Stimulated activated CD8-positive, alpha-beta memory T cell treated with anti-CD3 and anti-CD28 coated beads, Interleukin-2, amount 100 ng/mL, for 48 hours (primary cell): ENCODE data around the gene WWTR1.

Source experiments
- DNase-seq, 2 donors: peaks; one replicate each; pipeline ENCODE4 v3.0.0-alpha.2; 2020; ENCODE audit warnings: low read depth in 2 of 2

The WWTR1 gene

DNA sequence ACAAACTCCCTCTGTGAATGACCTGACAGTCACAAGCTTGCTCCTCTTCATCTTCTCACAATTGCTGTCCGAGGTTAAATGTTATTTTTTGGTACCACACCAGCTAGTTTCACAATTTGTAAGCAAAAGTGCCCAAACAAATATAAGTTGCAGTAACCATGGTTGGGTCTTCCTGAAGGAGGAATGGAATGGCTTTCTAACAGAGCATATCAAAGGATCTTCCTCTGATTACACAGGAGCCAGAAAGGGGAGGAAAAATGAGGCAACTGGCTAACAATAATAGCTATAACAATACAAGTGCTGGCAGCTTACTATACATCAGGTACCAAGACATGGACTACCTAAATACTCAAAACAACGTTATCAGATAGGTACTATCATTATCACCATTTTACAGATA is 90.4 kb downstream of the WWTR1 start:
- no peak for DNase-seq

DNA sequence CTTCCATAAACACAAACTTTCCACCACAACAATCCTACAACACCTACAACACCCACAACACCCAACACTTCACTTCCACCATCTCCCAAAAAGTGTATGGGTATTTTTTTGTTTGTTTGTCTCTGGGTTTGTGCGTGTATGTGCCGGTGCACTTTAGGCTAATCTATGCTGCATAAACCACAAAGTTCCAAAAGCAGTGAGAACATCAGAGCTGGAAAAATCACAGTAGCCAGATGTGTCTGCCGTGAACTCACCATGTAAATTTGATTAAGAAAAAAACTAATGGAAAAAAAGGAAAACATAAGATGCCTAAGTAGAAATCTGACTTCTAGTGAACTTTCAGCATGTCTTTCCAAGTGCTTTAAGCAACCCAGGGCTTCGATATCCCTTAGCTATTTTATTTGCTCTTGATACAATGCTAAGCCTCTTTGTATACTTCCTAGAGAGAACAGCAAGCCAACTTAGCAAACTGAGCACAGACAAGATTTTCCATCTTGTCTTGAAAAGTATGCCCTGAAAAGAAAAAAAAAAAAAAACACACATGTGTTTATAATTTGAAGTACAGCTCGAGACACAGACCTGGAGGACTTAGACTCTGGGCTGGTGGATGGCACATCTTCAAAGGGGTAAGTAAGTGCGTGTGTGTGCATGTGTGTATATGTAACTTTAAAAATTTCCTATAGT is 91.4 kb downstream of the WWTR1 start:
- no peak for DNase-seq

DNA sequence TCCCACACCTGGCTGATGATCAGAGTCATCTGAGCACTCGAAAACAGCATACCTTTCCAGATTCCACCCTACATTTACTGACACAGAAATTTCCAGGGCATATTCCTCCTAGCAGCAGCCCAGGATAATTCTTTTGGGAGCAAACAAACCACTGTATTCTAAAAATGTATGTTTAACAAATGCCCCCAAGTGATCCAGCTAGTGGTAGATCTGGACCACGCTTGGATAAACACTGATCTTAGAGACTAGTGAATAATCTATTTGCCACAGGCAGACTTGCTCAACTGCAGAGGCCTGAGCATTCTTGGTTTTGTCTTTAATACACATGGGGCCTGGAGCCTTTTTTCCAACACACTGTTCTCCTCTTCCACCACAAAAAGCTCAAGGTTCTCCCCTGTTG is 93.7 kb downstream of the WWTR1 start:
- DNase-seq = no peak

DNA sequence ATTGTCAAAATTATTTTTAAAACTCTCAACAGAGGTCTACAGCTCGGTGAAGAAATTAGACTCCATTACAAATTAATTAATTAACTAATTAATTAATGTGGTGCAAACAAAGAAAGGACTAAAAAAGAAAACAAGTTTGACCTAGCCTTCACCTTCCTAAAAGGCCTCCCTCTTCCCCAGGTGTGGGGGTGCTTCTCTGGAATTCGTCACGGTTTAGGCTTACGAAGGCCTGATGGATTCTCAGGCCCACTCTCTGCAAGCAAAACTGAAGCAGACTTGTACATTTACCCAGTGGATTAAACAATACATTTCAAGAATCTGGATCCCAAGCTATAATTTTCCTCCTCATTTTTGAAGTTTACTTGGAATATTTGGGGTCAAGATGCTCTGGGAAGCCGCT is 94.7 kb downstream of the WWTR1 start:
- DNase-seq = no peak

GRCh38 chr3:149560617-149561016 is 97.2 kb downstream of the WWTR1 start:
- DNase-seq = no peak

GRCh38 chr3:149560001-149560400 is 97.8 kb downstream of the WWTR1 start:
- no peak for DNase-seq

DNA sequence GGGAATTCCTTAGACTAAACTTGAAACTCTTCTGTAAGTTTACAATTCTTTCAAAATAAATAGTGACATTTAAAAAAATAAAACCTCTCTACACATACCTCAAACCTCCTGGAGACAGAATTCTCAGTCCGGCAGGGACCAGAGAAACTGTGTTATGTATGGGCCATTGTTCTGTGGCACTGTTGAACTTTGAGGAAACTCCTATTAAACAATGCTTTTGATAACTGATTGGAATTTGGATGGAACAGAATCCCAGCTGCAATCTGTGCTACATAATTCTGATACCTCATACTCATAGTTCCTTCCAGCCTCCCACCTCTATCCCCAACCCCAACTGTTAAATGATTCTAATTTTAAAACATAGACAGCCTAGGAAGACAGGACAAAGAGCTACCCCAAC is 98.3 kb downstream of the WWTR1 start:
- DNase-seq = no peak

DNA sequence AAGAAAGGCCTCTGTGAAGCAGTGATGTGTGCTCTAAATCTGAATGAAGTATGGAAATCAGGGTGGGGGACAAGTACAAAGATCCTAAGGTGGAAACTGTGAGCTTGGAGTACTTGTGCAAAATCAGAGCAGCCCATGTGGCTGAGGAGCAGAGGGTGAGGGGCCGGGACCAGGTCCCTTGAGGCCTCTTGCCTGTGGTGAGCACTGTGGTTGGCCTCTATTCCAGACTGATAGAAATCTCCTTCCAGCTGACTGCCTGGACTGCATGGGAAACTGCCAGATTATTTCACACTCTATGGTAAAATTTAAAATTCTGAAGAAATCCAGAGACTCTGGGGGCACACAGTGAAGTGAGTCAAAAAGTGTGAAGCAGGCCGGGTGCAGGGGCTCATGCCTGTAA is 101.9 kb downstream of the WWTR1 start:
- DNase-seq = no peak

GRCh38 chr3:149554826-149555225 is 103.0 kb downstream of the WWTR1 start:
- no peak for DNase-seq

DNA sequence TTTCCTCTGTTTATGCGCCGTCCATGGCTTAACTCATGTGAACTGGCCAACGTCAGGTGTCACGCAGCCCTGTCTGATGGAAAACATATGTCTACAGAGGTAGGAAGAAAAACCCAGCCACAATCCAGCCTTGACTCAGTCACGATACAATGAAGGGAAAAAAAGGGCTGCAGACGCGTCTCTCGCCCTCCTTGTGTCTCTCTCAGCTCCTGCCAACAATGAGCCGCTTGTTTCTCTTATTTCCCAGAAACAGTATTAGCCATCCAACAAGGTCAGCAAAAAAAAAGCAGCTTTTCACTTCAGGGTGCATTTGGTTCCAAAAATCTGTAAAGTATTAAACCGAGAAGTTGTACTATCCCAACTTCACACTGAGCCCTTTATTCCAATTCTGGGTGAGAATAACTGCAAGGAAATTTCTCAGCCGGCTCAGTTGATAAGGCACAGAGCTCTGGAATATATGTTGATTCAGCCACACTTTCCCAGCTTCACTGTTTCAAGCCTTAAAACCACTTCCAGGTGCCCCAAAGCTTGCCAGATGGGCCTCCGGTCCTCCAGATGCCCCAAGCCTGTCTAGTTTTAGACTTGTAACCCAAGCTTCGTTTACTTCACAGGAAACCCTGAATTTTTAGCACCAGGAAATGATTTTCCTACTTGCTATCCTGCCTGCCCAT is 103.9 kb downstream of the WWTR1 start:
- no peak for DNase-seq

DNA sequence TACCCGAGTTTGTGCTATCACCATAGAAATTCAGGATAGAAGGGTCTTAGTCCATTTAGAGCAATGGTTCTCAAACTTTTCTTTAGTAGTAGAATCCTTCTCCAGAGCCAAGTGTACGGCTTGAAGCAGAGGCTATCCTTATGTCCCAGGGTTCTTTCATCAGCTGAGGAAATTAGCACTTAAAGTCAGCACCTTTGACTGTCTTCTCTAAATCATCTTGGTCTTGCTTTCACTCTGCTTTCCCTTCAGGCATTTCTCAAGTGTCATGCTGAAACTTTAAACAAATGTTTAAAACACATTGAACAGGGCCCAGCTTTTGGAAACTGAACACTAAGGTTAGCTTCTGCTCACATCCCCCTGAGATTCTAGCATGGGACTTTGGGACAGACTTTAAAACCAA is 105.1 kb downstream of the WWTR1 start:
- no peak for DNase-seq

DNA sequence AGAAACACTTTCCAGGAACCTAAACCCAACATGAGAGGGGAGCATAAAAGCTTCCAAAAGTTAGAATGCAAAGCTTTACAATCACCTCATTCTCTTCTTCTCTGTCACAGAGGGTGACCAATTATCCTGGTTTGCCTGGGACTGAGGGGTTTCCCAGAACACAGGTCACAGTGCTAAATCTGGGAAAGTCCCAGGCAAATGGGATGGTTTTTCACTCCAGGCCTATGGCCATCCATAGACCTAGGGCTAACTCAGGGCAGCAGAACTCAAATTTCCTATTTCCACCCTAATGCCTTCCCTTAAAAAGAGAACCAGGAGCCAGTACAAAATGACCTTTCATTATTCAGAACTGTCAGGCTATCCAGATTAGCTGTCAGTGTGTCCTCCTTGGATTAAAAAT is 106.3 kb downstream of the WWTR1 start:
- DNase-seq = no peak

DNA sequence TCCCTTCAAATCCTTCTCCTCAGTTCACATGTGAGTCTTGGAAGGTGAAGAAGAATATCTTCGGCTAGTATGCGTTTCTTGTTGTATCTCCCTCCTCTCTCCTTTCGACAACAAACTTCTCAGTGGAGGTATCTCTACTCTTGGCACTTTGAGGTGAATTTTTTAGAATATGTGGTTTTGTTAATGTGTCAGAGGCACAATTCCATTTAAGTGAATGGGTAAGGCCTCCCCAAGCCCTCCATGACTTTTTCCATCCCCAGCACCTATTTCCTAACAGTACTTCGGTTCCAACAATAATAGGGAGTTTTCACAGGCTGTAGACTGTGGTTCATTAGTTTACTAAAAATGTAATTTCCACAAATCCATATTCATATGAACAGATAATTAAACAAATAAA is 109.2 kb downstream of the WWTR1 start:
- no peak for DNase-seq

GRCh38 chr3:149547954-149548668 is 109.7 kb downstream of the WWTR1 start:
- DNase-seq = no peak

DNA sequence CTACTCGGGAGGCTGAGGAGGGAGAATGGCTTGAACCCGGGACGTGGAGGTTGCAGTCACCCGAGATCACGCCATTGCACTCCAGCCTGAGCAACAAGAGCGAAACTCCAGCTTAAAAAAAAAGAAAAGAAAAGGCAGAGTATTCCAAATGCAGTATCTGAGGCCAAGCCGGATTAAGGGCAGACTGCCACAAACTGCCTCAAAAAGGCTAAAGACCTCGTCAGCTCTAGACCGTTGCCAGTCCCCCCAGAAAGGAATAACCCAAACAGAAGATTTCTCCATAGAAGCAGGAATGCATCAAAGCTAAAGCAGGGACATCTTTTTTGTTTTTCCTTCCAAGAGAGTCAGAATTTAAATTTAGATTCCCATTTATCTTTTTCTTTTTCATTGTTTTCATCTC is 110.4 kb downstream of the WWTR1 start:
- DNase-seq = no peak

GRCh38 chr3:149545049-149545448 is 112.8 kb downstream of the WWTR1 start:
- no peak for DNase-seq

DNA sequence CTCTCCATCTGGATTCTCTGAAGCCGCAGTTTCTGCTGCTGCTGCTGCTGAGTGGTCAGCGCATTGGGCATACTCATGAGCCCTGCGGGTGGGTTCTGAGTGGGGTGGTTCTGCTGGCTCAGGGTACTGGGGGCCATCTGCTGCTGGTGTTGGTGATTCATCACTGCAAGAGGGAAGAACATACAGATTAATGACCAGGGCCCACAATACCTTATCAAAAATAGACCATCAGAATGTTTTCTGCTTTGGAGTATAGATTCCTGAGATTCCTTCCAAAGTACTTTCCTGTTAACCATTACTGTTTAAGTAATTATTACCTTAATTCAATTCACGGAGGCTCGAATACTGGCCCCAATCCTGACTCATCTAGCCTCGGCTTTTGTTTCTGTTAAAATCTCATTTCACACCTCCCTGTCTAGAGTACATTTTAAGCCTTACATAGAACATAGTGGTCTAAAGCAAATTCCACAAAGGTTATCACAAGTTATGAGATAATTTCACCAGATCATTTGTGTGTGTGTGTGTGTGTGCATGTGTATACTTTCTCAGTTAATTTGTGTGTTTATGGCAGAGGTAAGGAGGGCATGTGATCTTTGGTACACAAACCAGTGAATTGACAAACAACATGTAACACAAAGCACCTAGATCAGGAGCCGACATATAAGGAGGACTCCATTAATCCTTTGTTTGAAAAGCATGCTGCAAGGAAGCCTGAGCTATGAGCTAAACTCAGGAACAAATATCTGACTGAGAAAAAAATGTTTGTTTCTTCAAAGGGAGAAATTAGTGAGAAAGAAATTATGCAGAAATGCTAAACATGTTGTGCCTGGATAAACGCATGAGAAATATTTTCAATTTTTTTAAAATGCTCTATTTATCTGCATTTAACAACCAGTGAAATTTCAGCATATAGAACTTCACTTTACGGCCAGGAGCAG is 115.2 kb downstream of the WWTR1 start:
- no peak for DNase-seq

- DNase-seq = no peak
Observed at GRCh38 chr3:149541091-149541491, 116.7 kb downstream of the WWTR1 start.

DNA sequence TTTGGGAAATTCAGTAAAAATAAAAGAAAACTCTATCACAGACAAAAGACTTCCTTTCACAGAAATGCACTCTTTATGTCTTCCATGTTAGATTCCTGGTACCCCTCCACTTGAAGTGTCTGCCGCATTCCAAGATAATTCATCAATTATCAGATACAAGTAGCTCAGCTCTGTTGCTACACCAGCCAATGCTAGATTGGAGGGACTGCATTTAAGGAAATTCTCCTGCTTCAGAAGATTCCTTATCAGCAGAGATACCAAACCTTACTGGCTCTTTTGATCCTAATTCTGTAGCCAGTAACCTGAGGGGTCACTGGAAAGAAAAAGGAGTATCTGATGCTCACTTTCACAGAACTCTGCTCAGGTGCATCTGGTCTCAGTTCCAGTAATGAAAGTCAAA is 119.5 kb downstream of the WWTR1 start:
- no peak for DNase-seq

DNA sequence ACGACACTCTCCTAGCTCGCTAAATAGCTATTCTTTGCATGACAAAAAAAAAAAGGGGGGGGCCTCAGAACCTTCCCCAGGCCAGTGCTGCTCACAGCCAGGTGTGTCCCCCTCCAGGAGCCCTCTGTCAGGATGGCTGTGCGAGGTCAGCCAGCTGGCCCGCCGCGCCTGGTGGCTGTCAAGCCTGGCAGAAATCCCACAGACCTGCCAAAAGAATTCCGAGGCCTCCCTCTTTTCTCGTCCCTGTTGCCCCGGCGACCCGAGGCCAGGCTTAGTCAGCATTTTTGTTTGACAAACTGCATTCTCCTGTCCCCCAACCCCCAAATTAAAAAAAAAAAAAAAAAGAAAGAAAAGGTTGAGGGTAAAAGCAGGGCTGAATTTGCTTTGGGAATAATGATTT is 121.4 kb downstream of the WWTR1 start:
- no peak for DNase-seq

DNA sequence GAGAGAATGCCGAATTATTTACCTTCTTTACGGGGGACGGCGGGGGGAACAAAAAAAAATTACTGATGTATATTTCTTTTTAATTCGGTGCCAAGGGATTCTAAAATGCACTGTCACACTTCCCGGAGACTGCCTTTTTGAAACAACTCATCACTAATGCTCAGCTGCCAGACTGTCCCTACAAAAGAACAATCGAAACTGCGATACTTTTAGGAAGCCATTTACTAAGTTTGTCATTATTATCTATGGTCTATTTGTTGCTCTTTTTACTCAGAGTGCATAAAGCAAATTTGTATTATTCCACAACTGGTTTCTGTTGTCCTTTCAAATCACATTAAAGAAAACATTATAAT is 122.5 kb downstream of the WWTR1 start:
- no peak for DNase-seq

GRCh38 chr3:149534671-149535332 is 123.0 kb downstream of the WWTR1 start:
- DNase-seq = no peak
